22Rv1 (cell line): ENCODE results near the gene ASCC2.

Experiments
- ZFX ChIP-seq: fragments of 450-650 bp; IDR thresholded peaks from 2 replicates; pipeline ENCODE4 v1.6.1; 2017; ENCODE audit warnings: antibody characterized with exemption, borderline replicate concordance
- TF ChIP-seq, protein P1 (sequence below): fragments of 450-650 bp; IDR thresholded peaks from 2 replicates; pipeline ENCODE4 v1.5.1; 2017; ENCODE audit warnings: mild to moderate bottlenecking

DNA sequence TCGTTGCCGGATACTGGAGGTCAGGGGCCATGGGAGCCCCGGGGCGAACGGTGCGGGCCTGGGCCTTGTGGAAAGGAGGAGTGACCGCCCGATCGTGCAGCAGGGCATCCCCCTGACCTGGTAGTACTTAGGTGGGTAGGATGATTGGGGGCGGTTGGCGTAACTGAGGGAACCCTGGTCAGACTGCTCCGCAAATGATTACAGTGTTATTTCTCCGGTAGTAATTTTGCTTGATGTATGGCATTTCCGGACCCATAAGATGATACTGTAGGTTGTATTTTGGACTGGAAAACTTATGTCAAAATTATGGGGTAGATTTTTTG lies 45.7 kb upstream of the ASCC2 start:
- TF ChIP-seq, protein P1, sequence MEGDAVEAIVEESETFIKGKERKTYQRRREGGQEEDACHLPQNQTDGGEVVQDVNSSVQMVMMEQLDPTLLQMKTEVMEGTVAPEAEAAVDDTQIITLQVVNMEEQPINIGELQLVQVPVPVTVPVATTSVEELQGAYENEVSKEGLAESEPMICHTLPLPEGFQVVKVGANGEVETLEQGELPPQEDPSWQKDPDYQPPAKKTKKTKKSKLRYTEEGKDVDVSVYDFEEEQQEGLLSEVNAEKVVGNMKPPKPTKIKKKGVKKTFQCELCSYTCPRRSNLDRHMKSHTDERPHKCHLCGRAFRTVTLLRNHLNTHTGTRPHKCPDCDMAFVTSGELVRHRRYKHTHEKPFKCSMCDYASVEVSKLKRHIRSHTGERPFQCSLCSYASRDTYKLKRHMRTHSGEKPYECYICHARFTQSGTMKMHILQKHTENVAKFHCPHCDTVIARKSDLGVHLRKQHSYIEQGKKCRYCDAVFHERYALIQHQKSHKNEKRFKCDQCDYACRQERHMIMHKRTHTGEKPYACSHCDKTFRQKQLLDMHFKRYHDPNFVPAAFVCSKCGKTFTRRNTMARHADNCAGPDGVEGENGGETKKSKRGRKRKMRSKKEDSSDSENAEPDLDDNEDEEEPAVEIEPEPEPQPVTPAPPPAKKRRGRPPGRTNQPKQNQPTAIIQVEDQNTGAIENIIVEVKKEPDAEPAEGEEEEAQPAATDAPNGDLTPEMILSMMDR = no peak
- TF ChIP-seq ZFX = no peak
